Measurements from ENCODE around the gene FOLR2.

The FOLR2 gene

DNA sequence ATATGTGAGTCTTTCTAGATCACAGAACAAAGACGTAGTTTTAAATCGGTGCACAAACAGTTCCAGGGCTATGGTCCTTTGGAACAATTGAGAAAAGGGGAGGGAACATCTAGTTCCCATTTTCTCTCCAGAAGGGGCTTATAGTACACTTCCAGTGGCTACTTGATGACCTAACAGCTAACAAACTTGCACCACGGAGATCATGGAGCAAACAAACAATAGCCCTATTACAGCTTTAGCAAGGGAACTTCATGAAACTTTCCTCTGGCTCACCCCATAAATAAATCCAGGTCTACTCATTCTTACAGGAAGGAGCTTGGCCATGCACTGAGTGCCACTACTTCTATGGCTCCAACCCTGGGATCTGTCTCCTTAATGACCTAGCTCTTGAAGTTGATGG lies 8.3 kb upstream of the FOLR2 start:
- DNase-seq: peak; percentile 70

DNA sequence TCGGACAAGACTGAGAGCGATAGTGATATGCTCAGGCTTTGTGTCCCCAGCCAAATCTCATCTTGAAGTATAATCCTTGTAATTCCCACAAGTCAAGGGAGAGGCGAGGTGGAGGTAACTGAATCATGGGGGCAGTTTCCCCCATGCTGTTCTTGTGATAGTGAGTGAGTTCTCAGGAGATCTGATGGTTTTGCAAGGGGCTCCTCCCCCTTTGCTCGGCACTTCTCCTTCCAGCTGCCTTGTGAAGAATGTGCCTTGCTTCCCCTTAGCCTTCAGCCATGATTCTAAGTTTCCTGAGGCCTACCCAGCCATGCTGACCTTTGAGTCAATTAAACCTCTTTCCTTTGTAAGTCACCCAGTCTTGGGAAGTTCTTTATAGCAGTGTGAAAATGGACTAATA lies 7.5 kb upstream of the FOLR2 start:
- DNase-seq: peak; percentile 82

DNA sequence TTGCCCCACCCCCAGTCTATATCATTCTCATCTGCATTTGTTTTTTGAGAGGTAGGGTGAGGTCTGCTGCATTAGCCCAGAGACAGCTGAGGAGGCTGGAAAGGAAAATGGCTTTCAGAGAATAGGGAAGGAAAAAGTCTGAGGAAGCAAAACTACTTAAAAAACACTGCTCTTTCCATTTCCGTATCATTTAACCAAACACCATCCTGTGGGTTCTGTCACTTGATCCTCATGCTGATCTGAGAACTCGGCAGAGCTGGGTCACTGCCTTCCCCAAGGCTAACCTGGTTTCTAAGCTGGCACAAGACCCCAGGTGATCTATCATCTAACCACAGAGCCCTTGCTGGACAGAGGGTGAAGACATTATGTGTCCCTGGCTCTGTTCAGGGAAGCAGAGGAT lies 1.2 kb downstream of the FOLR2 start:
- DNase-seq: peak; percentile 60

DNA sequence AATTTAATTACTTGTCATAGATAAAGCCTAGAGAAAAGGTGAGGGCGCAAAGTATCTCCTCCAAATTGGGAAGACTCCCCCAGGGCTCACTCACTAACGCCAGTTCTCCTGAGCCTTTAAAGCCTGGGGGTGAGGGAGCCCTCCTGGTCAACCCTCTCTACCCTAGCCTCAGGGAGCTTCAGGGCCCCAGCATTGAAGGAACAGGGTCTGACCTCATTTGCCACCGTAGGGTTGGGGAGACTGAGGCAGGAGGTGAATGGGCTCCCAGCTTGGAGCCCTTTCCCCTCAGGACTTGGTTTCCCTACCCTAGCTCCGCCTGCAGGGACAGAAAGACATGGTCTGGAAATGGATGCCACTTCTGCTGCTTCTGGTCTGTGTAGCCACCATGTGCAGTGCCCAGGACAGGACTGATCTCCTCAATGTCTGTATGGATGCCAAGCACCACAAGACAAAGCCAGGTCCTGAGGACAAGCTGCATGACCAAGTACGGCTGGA lies 1.7 kb downstream of the FOLR2 start:
- no peak for DNase-seq

DNA sequence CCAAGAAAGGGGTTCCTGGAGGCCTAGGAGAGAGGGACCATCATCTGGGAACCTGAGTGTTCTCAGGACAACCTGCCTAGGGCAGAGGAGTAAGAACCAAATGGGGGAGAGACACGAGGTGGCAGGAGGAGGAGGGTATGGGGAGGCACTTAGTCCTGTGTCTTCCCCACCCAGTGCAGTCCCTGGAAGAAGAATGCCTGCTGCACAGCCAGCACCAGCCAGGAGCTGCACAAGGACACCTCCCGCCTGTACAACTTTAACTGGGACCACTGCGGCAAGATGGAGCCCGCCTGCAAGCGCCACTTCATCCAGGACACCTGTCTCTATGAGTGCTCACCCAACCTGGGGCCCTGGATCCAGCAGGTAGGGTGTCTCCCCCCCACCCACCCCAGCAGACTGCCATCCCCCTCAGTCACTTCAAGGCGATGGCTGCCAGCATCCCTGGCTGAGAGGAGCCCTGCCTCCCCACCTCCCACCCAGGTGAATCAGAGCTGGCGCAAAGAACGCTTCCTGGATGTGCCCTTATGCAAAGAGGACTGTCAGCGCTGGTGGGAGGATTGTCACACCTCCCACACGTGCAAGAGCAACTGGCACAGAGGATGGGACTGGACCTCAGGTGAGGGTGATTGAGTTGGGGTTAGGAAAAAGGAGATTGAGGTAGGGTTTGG lies 4.2 kb downstream of the FOLR2 start:
- no peak for DNase-seq

DNA sequence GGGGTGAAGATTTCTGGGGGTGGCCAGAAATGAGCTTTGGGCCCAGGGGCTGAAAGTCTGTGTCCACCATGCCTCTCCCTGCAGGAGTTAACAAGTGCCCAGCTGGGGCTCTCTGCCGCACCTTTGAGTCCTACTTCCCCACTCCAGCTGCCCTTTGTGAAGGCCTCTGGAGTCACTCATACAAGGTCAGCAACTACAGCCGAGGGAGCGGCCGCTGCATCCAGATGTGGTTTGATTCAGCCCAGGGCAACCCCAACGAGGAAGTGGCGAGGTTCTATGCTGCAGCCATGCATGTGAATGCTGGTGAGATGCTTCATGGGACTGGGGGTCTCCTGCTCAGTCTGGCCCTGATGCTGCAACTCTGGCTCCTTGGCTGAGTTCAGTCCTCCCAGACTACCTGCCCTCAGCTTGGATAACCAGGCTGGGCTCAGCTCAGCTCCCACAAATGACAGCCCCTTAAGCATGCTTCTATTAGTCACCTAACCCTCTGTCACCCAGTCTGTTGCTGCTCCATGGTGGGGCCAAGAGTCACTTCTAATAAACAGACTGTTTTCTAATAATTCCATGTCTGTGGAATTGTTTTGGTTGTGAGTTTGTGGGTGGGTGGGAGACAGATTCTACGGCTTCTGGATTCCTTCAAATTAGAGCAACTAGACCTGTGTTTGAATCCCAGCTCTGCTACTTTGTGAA lies 4.9 kb downstream of the FOLR2 start:
- DNase-seq: peak; percentile 66

DNA sequence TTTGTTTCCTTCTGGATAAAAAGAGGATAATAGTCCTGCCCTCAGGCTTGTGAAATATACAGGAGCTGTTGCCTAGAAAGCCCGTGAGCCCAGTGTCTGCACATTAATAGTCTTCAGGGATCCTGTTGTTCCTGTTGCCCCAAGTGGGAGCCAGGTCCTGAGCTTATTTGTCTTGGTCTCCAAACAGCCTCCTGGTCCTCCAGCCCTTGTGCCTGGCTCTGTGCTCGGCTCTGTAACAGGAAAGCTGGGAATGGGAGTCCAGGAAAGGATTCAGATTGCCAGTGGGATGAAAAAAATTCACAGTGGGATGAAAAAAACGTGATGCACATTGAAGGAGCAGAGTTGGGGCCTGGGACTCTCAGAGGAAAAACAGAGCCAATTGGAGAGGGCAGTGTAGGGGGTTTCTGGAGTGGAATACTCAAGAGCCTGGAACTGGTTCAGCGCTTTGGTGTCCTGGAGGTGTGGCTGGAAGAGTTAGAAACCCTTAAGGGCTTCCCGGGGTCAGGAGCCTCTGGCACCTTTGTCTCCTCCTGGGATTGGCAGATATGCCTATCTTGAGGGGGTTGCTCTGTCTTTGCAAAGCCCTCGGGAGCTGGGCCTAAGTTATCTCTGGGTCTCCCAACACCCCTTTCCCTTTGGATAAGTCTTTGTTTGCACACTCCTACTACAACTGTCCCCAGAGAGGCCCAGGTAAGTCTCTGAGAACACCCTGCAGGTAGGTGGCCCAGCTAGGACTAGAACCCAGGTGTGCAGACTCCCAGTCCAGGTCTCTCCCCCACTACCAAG lies 5.7 kb downstream of the FOLR2 start:
- DNase-seq: peak; percentile 30

DNA sequence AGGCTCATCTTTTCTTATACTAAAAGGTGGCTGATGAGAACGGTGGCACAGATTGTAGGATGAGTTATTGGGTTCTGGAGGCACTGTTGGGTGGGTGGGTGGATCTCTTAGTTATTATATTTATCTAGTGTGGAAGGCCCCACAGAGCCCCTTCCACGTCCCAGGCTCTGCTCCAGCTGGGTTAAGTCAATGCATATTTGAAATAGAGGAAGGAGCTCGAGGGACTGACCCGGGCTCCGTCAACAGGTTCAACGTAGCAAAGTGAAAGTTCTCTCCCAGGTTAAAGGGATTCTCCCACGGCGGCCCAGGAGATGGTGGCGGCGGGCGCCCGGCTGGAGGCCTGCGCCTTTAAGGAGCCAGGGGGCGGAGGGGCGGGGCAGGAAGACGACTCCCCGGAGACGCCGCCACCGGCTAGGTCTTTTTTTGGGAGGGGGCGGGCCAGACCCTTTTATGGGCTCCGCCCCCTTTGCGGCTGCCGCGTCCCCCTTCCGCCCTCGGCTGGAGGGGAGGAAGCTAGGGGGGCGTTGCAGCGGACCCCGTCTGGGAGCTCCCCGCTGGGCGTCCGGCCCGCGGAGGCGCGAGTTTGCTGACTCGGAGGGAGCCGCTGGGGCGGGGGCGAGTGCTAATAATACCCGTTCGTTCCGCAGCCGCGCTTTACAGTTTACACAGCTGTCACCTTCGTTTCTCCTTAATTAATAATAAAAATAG lies 6.5 kb downstream of the FOLR2 start:
- DNase-seq: peak; percentile 84

DNA sequence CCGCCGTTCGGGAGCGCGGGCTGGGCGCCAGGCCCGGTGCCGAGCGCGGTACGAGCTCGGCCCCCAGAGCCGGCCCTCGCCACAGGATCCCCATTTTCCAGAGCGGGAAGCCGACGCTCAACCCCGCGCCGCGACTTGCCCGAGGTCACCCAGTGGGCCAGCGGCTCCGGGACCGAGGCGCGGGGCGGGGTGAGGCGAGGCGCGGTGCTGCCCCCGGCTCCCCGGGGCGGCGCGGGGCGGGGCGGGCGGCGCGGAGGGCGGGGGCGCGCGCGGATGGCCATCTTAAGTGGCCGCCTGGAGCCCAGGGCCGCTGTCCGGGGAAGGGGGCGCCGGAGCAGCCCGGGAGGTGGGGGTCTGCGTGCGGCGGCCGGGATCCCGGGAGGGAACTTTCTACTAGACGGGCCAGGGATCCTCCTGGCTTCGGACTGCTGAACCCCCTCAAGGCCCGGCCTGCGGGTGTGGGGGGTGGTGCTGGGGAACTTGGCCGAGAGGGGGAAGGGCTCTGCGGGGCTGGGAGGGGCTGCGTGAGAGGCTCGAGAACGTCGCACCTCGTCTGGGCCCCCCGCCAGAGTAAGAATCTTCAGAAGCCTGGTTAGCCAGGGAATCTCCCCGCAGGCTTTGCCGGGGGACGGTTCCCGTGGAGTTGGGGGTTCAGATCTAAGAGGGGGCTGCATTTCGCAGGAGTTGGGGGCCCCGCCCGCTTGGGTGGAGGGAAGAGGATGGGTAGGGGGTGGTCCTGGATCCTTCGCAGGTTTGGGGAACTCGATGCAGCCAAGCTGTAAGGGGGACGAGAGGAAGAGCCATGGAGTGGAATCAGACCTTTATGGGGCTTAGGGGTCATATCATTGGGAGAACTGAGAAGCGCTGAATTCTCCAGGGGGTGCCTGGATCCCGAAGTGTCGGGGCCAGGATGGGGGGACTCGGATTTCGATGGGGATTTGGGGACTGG lies 7.3 kb downstream of the FOLR2 start:
- peak; percentile 60 for DNase-seq

DNA sequence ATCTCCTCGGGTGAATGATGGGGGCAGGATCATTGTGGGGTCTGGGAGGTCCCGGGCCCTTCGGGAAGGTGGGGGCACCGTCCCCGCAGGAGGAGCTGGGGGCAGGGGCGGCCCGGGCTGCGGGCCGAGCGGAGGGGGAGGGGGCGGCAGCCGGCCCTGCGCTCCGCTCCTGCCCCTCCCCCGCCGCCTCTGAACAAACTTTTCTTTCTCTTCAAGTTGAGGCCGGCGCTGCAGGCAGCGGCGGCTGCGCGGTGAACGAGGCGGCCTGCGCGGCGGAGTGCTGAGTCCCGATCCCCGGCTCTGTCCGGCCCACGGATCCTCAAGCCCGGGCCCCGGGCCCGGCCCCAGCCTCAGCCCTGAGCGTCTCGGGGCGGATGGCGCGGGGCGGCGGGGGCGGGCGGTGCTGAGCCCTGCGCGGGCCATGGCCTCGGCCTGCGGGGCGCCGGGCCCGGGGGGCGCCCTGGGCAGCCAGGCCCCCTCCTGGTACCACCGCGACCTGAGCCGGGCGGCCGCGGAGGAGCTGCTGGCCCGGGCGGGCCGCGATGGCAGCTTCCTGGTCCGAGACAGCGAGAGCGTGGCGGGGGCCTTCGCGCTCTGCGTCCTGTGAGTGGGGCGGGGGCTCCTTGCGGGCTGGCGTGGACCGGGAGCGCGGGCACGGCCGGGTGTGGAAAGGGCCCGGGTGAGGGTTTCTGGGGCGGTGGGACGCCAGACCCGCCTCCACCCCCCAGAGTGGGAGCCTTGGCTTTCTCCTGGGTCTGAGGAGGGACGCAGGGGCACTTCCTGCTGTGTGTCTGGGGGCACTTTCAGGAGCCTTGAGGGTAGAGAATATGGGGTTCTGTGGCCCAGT lies 8.2 kb downstream of the FOLR2 start, which contains the start of gene INPPL1:
Gene INPPL1, plus strand, starts transcription at position 204 of the 847 bp plus-strand sequence. Its CDS starts 218 bp downstream, at position 422.
- DNase-seq: peak; percentile 39

DNA sequence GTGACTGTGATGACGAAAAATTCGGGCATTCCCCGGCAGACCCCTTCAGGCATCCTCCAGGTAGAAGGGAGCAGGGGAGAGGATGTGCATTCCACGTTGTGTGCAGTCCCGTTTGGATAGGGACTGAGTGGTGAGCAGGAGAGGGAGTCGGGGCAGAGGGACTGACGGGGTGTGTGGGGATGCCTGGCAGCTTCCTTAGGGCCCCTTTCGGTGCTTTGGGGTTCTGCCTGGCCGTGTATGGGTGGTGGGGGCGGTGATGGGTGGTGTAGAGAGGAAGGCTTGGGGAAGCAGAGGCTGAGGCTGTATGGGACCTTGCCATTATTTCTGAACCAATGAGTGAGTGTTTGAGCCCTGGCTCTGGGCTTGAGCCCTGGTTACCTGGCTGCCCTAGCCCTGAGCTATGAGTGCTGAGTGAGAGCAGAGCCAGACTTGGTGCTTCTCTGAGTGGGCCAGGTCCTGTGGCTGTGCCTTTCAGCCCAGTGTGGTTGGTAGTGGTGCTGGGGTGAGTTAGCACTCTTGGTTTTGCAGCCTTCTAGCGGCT lies 8.9 kb downstream of the FOLR2 start:
- DNase-seq: no peak

DNA sequence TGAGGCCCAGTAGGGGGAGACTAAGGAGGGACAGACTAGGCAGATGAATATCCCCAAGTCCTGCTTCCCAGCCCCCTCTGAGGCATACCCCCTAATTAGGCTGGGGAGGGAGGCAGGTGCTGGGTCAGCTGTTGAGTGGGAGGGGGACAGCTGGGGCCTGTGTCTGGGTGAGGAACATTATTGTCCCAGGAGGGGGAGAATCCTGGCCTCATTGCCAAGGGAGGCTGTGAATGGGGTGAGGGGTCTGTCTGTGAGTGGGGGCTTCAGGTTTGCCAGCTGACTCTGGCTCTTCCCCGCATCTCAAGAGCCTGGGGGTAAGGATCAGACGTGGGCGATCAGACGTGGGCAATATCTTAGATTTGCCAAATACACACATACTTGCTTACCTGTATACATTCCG lies 10.1 kb downstream of the FOLR2 start:
- DNase-seq: no peak

DNA sequence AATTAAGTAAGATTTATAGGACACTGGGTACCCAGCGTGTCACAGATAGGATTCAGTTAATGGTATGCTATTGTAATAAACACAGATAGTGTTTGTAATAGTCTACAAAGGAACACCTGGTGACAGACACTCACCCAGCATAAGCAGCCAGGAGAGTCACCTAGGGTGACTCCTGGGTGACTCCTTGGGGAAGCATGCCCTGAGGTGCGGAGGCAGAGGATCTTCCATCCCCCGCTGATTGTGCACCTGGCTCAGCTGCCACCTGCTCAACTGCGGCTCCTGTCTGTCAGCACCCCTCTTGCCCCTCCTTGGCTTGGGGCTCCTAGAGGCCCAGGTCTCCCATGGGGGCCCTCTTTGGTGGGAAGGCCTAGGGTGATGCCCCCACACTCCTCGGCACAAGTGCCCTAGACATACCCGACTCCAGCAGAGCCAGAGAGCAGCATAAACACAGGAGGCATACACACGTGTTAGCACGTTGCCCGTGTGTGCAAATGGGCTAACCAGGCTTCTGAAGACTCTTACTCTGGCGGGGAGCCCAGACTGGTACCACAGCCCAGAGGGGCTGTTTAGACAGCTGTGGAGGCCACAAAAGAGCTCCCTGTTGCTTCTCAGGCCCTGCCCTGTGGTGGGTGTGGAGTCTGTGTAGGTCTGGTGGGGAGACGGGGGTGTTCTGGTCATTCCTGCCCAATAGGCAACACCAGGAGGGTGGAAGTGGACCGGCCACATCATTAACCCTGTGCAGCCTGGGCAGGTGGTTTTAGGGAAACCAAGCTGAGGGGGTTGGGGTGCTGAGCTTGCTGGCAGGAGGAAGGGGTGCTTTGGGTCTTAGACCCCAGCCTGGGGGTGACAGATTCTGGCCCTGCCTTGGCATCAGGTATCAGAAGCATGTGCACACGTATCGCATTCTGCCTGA lies 11.0 kb downstream of the FOLR2 start:
- no peak for DNase-seq

DNA sequence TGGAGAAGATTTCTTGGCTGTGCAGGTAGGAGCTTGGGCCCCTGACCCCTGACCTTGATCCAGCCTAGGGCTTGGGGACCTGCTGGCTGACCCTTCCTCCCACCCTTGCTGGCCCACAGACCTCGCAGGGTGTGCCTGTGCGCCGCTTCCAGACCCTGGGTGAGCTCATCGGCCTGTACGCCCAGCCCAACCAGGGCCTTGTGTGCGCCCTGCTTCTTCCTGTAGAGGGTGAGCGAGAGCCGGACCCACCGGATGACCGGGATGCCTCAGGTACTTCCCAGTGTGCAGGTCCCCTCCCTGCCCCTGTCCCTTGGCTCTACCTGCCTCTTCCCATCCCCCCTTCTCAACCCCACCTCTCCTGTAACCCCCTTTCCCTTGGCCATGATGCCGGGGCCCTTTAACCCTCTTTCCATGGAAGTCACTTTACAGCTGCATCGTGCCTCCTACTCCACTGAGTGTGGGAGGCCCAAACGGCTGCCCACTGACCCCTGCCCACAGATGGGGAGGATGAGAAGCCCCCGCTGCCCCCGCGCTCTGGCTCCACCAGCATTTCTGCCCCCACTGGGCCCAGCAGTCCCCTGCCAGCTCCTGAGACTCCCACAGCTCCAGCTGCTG lies 11.7 kb downstream of the FOLR2 start:
- DNase-seq: no peak

DNA sequence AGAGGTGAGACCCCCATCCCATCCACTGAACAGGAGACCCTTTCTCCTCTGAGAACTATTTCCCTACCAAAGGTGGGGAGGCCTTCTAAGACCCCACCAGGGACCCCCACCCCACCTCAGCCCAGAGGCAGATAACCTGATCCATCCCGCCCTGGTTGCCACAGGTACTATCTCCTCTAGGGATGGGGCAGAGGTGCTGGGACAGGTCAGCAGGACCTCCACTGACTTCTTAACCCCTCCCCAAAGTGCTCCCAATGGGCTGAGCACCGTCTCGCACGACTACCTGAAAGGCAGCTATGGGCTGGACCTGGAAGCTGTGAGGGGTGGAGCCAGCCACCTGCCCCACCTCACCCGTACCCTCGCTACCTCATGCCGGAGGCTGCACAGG lies 12.2 kb downstream of the FOLR2 start:
- no peak for DNase-seq

DNA sequence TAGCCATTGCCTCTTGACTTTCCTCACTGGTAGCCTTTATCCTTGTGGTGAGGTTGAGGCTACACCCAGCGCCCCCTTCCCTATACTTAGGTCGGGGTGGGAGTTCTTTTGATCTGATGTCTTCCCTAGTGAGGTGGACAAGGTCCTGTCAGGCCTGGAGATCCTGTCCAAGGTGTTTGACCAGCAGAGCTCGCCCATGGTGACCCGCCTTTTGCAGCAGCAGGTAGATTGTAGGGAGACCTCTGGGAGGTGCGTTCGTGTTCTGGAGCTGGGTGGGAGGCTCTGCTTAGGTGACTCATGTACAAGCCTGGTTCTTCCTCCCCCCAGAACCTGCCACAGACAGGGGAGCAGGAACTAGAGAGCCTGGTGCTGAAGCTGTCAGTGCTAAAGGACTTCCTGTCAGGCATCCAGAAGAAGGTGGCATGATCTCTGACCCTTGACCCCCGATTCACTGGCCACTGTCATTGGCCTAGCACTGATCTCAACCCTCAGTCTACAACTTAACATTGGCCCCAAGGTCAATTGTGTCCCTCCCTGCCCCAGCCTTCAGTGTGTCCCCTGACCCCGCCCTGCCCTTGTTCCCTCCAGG lies 12.8 kb downstream of the FOLR2 start:
- DNase-seq: no peak

DNA sequence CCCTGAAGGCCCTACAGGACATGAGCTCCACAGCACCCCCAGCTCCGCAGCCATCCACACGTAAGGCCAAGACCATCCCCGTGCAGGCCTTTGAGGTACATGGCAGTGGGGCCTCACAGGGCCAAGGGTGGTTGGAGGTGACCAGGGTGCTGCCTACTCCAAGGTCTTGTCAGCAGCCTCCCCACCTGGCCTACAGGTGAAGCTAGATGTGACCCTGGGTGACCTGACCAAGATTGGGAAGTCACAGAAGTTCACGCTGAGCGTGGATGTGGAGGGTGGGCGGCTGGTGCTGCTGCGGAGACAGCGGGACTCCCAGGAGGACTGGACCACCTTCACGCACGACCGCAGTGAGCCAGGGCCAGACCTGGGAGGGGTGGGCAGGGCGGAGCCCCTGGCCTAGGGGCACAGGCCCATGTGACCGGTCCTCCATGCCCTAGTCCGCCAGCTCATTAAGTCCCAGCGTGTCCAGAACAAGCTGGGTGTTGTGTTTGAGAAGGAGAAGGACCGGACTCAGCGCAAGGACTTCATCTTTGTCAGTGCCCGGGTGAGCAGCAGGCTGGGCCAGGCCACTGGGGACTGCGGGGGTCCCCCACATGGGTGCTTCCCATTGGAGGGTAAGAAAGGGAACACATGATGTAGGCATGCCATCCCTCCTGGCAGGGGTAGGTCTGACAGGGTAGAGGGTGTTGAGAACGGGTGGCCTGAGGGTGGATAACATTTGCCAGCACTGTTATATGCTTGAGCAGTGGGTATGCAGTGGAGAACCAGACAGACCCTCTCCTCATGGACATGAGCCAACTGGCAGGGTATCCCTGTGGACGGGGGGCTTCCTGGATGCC lies 13.6 kb downstream of the FOLR2 start:
- no peak for DNase-seq
